GM12878 (cell line): ENCODE data around the gene CCNA2. TPM values are rescaled to one million over a fixed set of nuclear protein-coding genes. Genes with fewer than 3 reads are reported as not detected.
A peak's percentile ranks its signal among the peaks of the same experiment; 100 is the strongest.

Source experiments
- BACH1 ChIP-seq: fragments of 450-650 bp; IDR thresholded peaks from 2 replicates; pipeline ENCODE4 v1.6.1; 2017; ENCODE audit warnings: mild to moderate bottlenecking, borderline replicate concordance
- BMI1 ChIP-seq: fragments of 450-650 bp; IDR thresholded peaks from 2 replicates; pipeline ENCODE4 v1.6.1; 2016; ENCODE audit warnings: mild to moderate bottlenecking, moderate library complexity, borderline replicate concordance
- EZH2 ChIP-seq: IDR thresholded peaks from 2 replicates; pipeline ENCODE4 v1.6.1; 2012; ENCODE audit warnings: low read depth, mild to moderate bottlenecking, control low read depth, inconsistent platforms, low read length, borderline replicate concordance; ENCODE audit not compliant: control insufficient read depth
- HDAC6 ChIP-seq: fragments of 200-600 bp; sonication (generic); IDR thresholded peaks from one replicate; pipeline ENCODE4 v1.8.0; 2017; ENCODE audit warnings: antibody characterized with exemption; ENCODE audit not compliant: unreplicated experiment
- IKZF1 ChIP-seq: fragments of 450-650 bp; conservative IDR thresholded peaks from 2 replicates; pipeline ENCODE4 v1.6.1; 2017; ENCODE audit warnings: antibody characterized with exemption, mild to moderate bottlenecking
- KAT2A ChIP-seq: conservative IDR thresholded peaks from 2 replicates; pipeline ENCODE4 v1.6.1; 2011; ENCODE audit warnings: low read depth, low read length; ENCODE audit not compliant: control insufficient read depth
- NFXL1 ChIP-seq: fragments of 450-650 bp; IDR thresholded peaks from 2 replicates; pipeline ENCODE4 v1.6.1; 2017; ENCODE audit warnings: antibody characterized with exemption, mild to moderate bottlenecking, borderline replicate concordance
- NKRF ChIP-seq: fragments of 450-650 bp; conservative IDR thresholded peaks from 2 replicates; pipeline ENCODE4 v1.6.1; 2017; ENCODE audit warnings: mild to moderate bottlenecking, moderate library complexity
- NR2C2 ChIP-seq: IDR thresholded peaks from 2 replicates; pipeline ENCODE4 v1.6.1; 2011; ENCODE audit warnings: borderline replicate concordance, low read depth; ENCODE audit not compliant: control insufficient read depth, insufficient read length
- PKNOX1 ChIP-seq: fragments of 450-650 bp; IDR thresholded peaks from 2 replicates; pipeline ENCODE4 v1.6.1; 2016; ENCODE audit warnings: mild to moderate bottlenecking
- RAD51 ChIP-seq: fragments of 450-650 bp; IDR thresholded peaks from 2 replicates; pipeline ENCODE4 v1.6.1; 2016; ENCODE audit warnings: moderate library complexity, mild to moderate bottlenecking, inconsistent platforms
- RCOR1 ChIP-seq: conservative IDR thresholded peaks from 2 replicates; pipeline ENCODE4 v1.6.1; 2012; ENCODE audit warnings: low read depth, low read length, improper control_type of control experiment
- SKIL ChIP-seq: fragments of 450-650 bp; IDR thresholded peaks from 2 replicates; pipeline ENCODE4 v1.6.1; 2017; ENCODE audit warnings: mild to moderate bottlenecking, low read depth, inconsistent platforms; ENCODE audit not compliant: poor library complexity, severe bottlenecking
- SMARCA5 ChIP-seq: fragments of 450-650 bp; IDR thresholded peaks from 2 replicates; pipeline ENCODE4 v1.6.1; 2017; ENCODE audit warnings: mild to moderate bottlenecking
- YY1 ChIP-seq: IDR thresholded peaks from 2 replicates; pipeline ENCODE4 v1.6.1; 2011; ENCODE audit warnings: low read depth, mild to moderate bottlenecking, low read length
- ZBTB33 ChIP-seq: fragments of 450-650 bp; IDR thresholded peaks from 2 replicates; pipeline ENCODE4 v1.6.1; 2017; ENCODE audit warnings: mild to moderate bottlenecking
- ZBTB4 ChIP-seq: fragments of 450-650 bp; formaldehyde crosslinking; IDR thresholded peaks from 2 replicates; pipeline ENCODE4 v1.4.0; 2022; ENCODE audit warnings: mild to moderate bottlenecking, moderate library complexity
- ZNF384 ChIP-seq: IDR thresholded peaks from 2 replicates; pipeline ENCODE4 v1.6.1; 2012; ENCODE audit warnings: low read depth, mild to moderate bottlenecking, low read length, improper control_type of control experiment, borderline replicate concordance
- polyA plus RNA-seq, 11 experiments: library from polyadenylated mRNA; depleted of rRNA in 4 of 11; unstranded in 6 of 11; stranded (reverse) in 5 of 11; fragments of >200 nt; fragmentation: Nextera tagmentation in 4 of 11; fragmentation: Illumina TruSeq in 1 of 11; extraction: Ambion mirVana in 4 of 11; extraction: Trizol in 1 of 11; gene quantifications; 1 replicate in 1 of 11; 2 replicates in 10 of 11; pipeline versions ENCODE4 v1.2.1 to v1.2.3, GENCODE V29; 2011 to 2016; ENCODE audit warnings: inconsistent platforms in 2 of 11, missing spikeins in 2 of 11, low read depth in 1 of 11
- total RNA-seq, 4 experiments: library from RNA; depleted of rRNA in 3 of 4; stranded (reverse); fragments of >200 nt in 3 of 4; fragmentation: Illumina TruSeq in 1 of 4; extraction: Trizol in 1 of 4; gene quantifications; 2 replicates each; pipeline versions ENCODE4 v1.2.1 to v1.2.3, GENCODE V29; 2013 to 2021

The CCNA2 gene
- total and polyA plus RNA-seq, 10 of the 15 experiments (the other 5 are each of a cell fraction or from before 2014, with no cell fraction given) = 21.8 to 153 (median 94.5) TPM

GRCh38 chr4:121869841-121870822 is 46.4 kb upstream of the CCNA2 start, which contains the start of gene BBS7 (continued):
- TF ChIP-seq BACH1 (no peak), NKRF (peak; percentile 42; the same call in 1 of the 2 replicates), ZNF384 (no peak), RAD51 (no peak), KAT2A (no peak), YY1 (no peak), ZBTB4 (CRISPR knock-in tag) (no peak), BMI1 (no peak), IKZF1 (peak; percentile 63), SKIL (no peak), NFXL1 (no peak), RCOR1 (no peak), HDAC6 (no peak), ZBTB33 (no peak), EZH2 (no peak), PKNOX1 (peak; percentile 76), SMARCA5 (no peak), NR2C2 (no peak)
